A549 (cell line): ENCODE measurements around the gene IL17B. TPM values are rescaled to one million over a fixed set of nuclear protein-coding genes. Genes with fewer than 3 reads are reported as not detected.

Source experiments
- ATAC-seq, 2 experiments: fragments of 200-7000 bp in 1 of 2; fragments of >200 bp in 1 of 2; cut with Nextera tagmentation in 1 of 2; cut with Tn5 transposase in 1 of 2; 3 replicates each; pipeline versions ENCODE4 v1.8.0 to v1.9.1; 2018 to 2020; ENCODE audit warnings: mild to moderate bottlenecking in 1 of 2, moderate library complexity in 1 of 2
- CTCF ChIA-PET: fragments of 300-600 bp; sonication (Branson Sonifier 250); formaldehyde crosslinking; extraction: SDS; loops from one replicate; lab custom pipeline; 2021; ENCODE audit warnings: antibody characterized with exemption, inconsistent platforms; lab: Yijun Ruan, JAX
- POLR2A ChIA-PET: fragments of 350-600 bp; formaldehyde crosslinking; extraction: SDS; loops from one replicate; lab custom pipeline; 2021; ENCODE audit warnings: antibody characterized with exemption, inconsistent platforms; lab: Yijun Ruan, JAX
- DNase-seq, 2 experiments: peaks; one replicate each; pipeline versions ENCODE4 v3.0.0 to v3.0.0-alpha.2; 2011 to 2016; ENCODE audit warnings: low read depth in 1 of 2, low spot score in 1 of 2
- FAIRE-seq: peaks from 2 replicates; lab custom pipeline; 2011; peaks lifted over from hg19 to GRCh38; lab: Jason Lieb, UNC
- H3K27ac ChIP-seq, 2 experiments: fragments of >200 bp; sonication (Bioruptor Twin); formaldehyde crosslinking; 3 replicates each; pipeline ENCODE4 v1.5.1; 2016 to 2017
- H3K4me1 ChIP-seq: fragments of >200 bp; sonication (Bioruptor Twin); formaldehyde crosslinking; 3 replicates; pipeline ENCODE4 v1.6.1; 2016
- H3K4me2 ChIP-seq: fragments of >200 bp; sonication (Bioruptor Twin); formaldehyde crosslinking; 3 replicates; pipeline ENCODE4 v1.6.1; 2016
- H3K4me3 ChIP-seq: fragments of >200 bp; sonication (Bioruptor Twin); formaldehyde crosslinking; 3 replicates; pipeline ENCODE4 v1.5.1; 2016
- H3K9me3 ChIP-seq: fragments of >200 bp; sonication (Bioruptor Twin); formaldehyde crosslinking; 3 replicates; pipeline ENCODE4 v1.6.1; 2016
- BHLHE40 ChIP-seq: IDR thresholded peaks from 2 replicates; pipeline ENCODE4 v1.6.1; 2012; ENCODE audit warnings: low read depth, low read length, inconsistent platforms
- CBX2 ChIP-seq: fragments of 200-600 bp; sonication (generic); IDR thresholded peaks from 2 replicates; pipeline ENCODE4 v1.6.1; 2016; ENCODE audit warnings: low read depth, mild to moderate bottlenecking, borderline replicate concordance
- CBX8 ChIP-seq: fragments of 200-600 bp; sonication (generic); IDR thresholded peaks from 2 replicates; pipeline ENCODE4 v1.6.1; 2016
- CHD2 ChIP-seq: fragments of 150-350 bp; IDR thresholded peaks from 2 replicates; pipeline ENCODE4 v1.6.1; 2014; ENCODE audit warnings: low read length; ENCODE audit not compliant: partially characterized antibody
- EHMT2 ChIP-seq: fragments of 200-600 bp; sonication (generic); IDR thresholded peaks from 2 replicates; pipeline ENCODE4 v1.6.1; 2016; ENCODE audit warnings: antibody characterized with exemption, low read depth, mild to moderate bottlenecking, moderate library complexity
- FOXS1 ChIP-seq: fragments of 250-450 bp; sonication (Bioruptor Pico); IDR thresholded peaks from 2 replicates; pipeline ENCODE4 v1.5.0; 2020; ENCODE audit warnings: mild to moderate bottlenecking, moderate library complexity
- HDAC2 ChIP-seq: fragments of 200-600 bp; sonication (generic); IDR thresholded peaks from 2 replicates; pipeline ENCODE4 v1.6.1; 2016
- HOXB13 ChIP-seq: fragments of 250-450 bp; sonication (Bioruptor Pico); IDR thresholded peaks from 2 replicates; pipeline ENCODE4 v1.5.0; 2020; ENCODE audit warnings: low read depth, mild to moderate bottlenecking, moderate library complexity
- HOXB5 ChIP-seq: fragments of 250-450 bp; sonication (Bioruptor Pico); IDR thresholded peaks from 2 replicates; pipeline ENCODE4 v1.5.0; 2020; ENCODE audit warnings: mild to moderate bottlenecking, moderate library complexity
- JUN ChIP-seq, 2 experiments: fragments of >200 bp; sonication (Bioruptor Twin); formaldehyde crosslinking; IDR thresholded peaks; 2 replicates in 1 of 2; 3 replicates in 1 of 2; pipeline ENCODE4 v1.6.1; 2016 to 2017
- JUNB ChIP-seq: fragments of >200 bp; sonication (Bioruptor Twin); formaldehyde crosslinking; IDR thresholded peaks from 2 replicates; pipeline ENCODE4 v1.6.1; 2016
- KDM1A ChIP-seq: fragments of 200-600 bp; sonication (generic); IDR thresholded peaks from 2 replicates; pipeline ENCODE4 v1.6.1; 2016; ENCODE audit warnings: low read depth, mild to moderate bottlenecking
- KDM5A ChIP-seq: fragments of 200-600 bp; sonication (generic); IDR thresholded peaks from 2 replicates; pipeline ENCODE4 v1.6.1; 2016; ENCODE audit warnings: antibody characterized with exemption, mild to moderate bottlenecking
- MAZ ChIP-seq: fragments of 150-350 bp; IDR thresholded peaks from 2 replicates; pipeline ENCODE4 v1.6.1; 2014; ENCODE audit warnings: antibody characterized with exemption, low read depth, low read length, borderline replicate concordance
- RAD21 ChIP-seq, 2 experiments: fragments of >200 bp in 1 of 2; sonication (Bioruptor Twin) in 1 of 2; formaldehyde crosslinking in 1 of 2; IDR thresholded peaks in 1 of 2; conservative IDR thresholded peaks in 1 of 2; 2 replicates in 1 of 2; 3 replicates in 1 of 2; pipeline ENCODE4 v1.6.1; 2012 to 2018; ENCODE audit warnings: inconsistent platforms in 1 of 2
- TP53 ChIP-seq: fragments of 250-450 bp; sonication (Bioruptor Pico); IDR thresholded peaks from 2 replicates; pipeline ENCODE4 v1.5.0; 2021; ENCODE audit warnings: mild to moderate bottlenecking, moderate library complexity
- ZC3H11A ChIP-seq: fragments of 450-650 bp; IDR thresholded peaks from 2 replicates; pipeline ENCODE4 v1.6.1; 2014; ENCODE audit warnings: antibody characterized with exemption, mild to moderate bottlenecking
- ZFP36 ChIP-seq: fragments of 450-650 bp; IDR thresholded peaks from 2 replicates; pipeline ENCODE4 v1.6.1; 2014; ENCODE audit warnings: borderline replicate concordance; ENCODE audit not compliant: partially characterized antibody
- WGBS: methylation state at CpG from one replicate; pipeline ENCODE4 v1.1.6; 2017; ENCODE audit errors: missing lambda C conversion rate; 5-methylcytosine and 5-hydroxymethylcytosine counted together
- polyA plus RNA-seq, 4 experiments: library from polyadenylated mRNA; depleted of rRNA in 3 of 4; stranded (reverse); fragments of >200 nt; fragmentation: RNase III in 1 of 4; extraction: RNeasy Plus Mini Kit Qiagen cat#74134 plus additional on column Dnase treatment in 1 of 4; gene quantifications; 2 replicates in 3 of 4; 3 replicates in 1 of 4; pipeline ENCODE4 v1.2.3, GENCODE V29; 2011 to 2017
- TF ChIP-seq, protein P1 (sequence below): fragments of 250-450 bp; sonication (Bioruptor Pico); IDR thresholded peaks from 2 replicates; pipeline ENCODE4 v1.5.0; 2020; ENCODE audit warnings: low read depth, mild to moderate bottlenecking, moderate library complexity
- TF ChIP-seq, protein P2 (sequence below): fragments of 250-450 bp; sonication (Bioruptor Pico); IDR thresholded peaks from 2 replicates; pipeline ENCODE4 v1.5.0; 2021; ENCODE audit warnings: mild to moderate bottlenecking, moderate library complexity, borderline replicate concordance
- TF ChIP-seq, protein P3 (sequence below): fragments of >200 bp; sonication (Bioruptor Twin); formaldehyde crosslinking; IDR thresholded peaks from 3 replicates; pipeline ENCODE4 v1.5.1; 2016

IL17B gene
- polyA plus RNA-seq, 2 of the 4 experiments (the other 2 are of a cell fraction), result 0.23 TPM; not detected in 1

DNA sequence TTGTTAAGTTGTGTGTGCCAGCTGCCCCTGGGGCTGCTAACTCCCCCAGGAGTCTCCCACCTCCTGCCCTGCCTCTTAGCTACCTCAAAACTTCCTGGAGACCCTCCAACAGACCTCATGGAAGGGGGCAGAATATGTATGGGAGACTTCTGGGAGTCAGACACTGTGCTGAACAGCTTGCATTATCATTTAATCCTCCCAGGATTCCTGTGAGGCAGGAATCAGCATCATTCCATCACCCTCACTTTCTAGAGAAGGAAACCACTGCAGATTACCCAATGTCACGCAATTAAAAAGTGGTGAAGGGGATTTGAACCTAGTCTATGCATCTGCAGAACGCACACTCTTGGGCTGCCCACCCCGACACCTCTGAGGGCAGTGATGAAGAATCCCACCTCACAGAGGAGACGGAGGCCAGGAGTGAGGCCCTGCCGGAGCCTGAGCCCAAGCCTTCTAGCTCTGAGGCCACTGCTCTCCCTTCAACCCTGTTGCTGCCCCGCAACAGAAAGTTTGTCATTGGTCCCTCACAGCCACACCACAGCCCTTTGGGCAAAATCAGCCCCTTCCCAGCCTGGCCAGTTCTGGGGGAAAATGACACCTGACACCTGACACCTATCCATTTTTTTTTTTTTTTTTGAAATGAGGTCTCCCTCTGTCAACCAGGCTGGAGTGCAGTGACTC, 30.3 kb upstream of the IL17B start:
- DNase-seq (no peak), FAIRE-seq (no peak), ATAC-seq (no peak)
- WGBS, result 90% methylated on average over 6 of the region's 6 CpGs
- Histone ChIP-seq H3K4me3 (no peak overlapping the region), H3K27ac (0 out of 6 replicates have a peak overlapping the region, but pooled peaks of 1 of the 2 experiments have one; percentile 19), H3K4me2 (no peak overlapping the region), H3K9me3 (no peaks in the 10 kb centered on the region), H3K4me1 (peaks cover 32% of the 10 kb centered on the region)
- ChIA-PET CTCF (interaction anchor here (0.7 to 52.1 kb wide), 4 partner anchors 9 to 35 kb away, joined by 3 to 1709 read pairs (median 44); partner anchors contain the start of genes IL17B and PCYOX1L), POLR2A (no interaction called here)
- TF ChIP-seq, protein P1, sequence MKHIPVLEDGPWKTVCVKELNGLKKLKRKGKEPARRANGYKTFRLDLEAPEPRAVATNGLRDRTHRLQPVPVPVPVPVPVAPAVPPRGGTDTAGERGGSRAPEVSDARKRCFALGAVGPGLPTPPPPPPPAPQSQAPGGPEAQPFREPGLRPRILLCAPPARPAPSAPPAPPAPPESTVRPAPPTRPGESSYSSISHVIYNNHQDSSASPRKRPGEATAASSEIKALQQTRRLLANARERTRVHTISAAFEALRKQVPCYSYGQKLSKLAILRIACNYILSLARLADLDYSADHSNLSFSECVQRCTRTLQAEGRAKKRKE (CRISPR knock-in tag), result no peak
- no peak for TF ChIP-seq HOXB13 (CRISPR knock-in tag)
- TF ChIP-seq, protein P2, sequence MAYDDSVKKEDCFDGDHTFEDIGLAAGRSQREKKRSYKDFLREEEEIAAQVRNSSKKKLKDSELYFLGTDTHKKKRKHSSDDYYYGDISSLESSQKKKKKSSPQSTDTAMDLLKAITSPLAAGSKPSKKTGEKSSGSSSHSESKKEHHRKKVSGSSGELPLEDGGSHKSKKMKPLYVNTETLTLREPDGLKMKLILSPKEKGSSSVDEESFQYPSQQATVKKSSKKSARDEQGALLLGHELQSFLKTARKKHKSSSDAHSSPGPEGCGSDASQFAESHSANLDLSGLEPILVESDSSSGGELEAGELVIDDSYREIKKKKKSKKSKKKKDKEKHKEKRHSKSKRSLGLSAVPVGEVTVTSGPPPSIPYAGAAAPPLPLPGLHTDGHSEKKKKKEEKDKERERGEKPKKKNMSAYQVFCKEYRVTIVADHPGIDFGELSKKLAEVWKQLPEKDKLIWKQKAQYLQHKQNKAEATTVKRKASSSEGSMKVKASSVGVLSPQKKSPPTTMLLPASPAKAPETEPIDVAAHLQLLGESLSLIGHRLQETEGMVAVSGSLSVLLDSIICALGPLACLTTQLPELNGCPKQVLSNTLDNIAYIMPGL (CRISPR knock-in tag), result no peak
- no peak for TF ChIP-seq JUNB
- TF ChIP-seq ZFP36, result no peak
- no peak for TF ChIP-seq CHD2
- TF ChIP-seq FOXS1 (CRISPR knock-in tag), result no peak
- no peak for TF ChIP-seq CBX8
- TF ChIP-seq, protein P3, sequence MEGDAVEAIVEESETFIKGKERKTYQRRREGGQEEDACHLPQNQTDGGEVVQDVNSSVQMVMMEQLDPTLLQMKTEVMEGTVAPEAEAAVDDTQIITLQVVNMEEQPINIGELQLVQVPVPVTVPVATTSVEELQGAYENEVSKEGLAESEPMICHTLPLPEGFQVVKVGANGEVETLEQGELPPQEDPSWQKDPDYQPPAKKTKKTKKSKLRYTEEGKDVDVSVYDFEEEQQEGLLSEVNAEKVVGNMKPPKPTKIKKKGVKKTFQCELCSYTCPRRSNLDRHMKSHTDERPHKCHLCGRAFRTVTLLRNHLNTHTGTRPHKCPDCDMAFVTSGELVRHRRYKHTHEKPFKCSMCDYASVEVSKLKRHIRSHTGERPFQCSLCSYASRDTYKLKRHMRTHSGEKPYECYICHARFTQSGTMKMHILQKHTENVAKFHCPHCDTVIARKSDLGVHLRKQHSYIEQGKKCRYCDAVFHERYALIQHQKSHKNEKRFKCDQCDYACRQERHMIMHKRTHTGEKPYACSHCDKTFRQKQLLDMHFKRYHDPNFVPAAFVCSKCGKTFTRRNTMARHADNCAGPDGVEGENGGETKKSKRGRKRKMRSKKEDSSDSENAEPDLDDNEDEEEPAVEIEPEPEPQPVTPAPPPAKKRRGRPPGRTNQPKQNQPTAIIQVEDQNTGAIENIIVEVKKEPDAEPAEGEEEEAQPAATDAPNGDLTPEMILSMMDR, result no peak
- no peak for TF ChIP-seq ZC3H11A
- no peak for TF ChIP-seq JUN (IDR thresholded peaks at IDR 0.05)
- no peak for TF ChIP-seq TP53 (CRISPR knock-in tag)
- TF ChIP-seq KDM5A, result no peak
- no peak for TF ChIP-seq HDAC2
- no peak for TF ChIP-seq BHLHE40
- TF ChIP-seq MAZ, result no peak
- no peak for TF ChIP-seq RAD21 (conservative IDR thresholded peaks at IDR 0.05 in 1 of 2, IDR thresholded peaks at IDR 0.05 in 1 of 2)

DNA sequence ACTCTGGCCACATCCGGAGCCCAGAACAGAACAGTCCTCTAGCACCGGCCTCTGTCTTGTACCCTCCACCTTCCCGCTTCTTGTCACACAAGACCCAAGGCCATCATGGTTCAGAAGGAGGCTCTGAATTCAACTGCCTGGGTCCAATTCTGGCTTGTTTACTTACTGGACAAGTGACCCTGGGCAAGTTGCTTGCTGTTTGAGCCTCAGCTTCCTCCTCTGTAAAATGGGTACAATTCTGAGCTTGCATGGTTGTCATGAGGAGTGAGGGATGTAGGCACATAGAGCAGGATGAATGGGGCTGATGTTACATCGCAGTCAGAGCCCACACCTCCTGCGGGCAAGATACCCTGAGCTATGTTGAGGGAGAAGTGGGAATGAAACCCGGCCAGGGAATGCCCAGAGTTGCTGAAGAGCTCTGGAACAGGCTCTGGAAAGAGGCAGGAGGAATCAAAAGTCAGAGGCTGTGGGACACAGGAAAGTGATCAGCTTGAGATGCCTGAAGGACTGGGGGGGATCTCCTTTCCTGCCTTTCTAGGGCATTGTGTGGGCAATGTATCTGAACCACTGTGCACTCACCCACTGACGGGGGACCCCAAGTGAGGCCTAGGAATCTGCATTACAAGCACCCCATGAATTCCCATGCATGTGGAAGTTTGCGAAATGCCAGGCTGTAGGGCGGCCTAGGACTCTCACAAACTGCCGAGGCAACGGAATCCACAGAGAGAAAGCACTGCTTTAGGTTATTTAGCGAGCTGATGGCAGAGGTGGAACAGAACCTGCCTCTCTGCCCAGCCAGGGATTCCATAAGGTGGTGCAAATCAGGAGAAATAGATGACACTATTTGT, 29.4 kb upstream of the IL17B start:
- 83% methylated on average over 12 of the region's 12 CpGs for WGBS
- peak overlapping the region in 1 of 2 experiments; percentile 82; a peak in 2 of 6 replicates for H3K27ac ChIP-seq
- POLR2A ChIA-PET, result no interaction called here
- H3K4me2 ChIP-seq, result no peak overlapping the region
- no peak for ATAC-seq
- CTCF ChIA-PET, result interaction anchor here (0.7 to 52.1 kb wide), 7 partner anchors 8 to 156 kb away, joined by 3 to 1709 read pairs (median 3); partner anchors contain the start of genes IL17B and PCYOX1L
- no peak for FAIRE-seq
- H3K4me1 ChIP-seq, result peaks cover 39% of the 10 kb centered on the region
- no peak overlapping the region for H3K4me3 ChIP-seq
- no peaks in the 10 kb centered on the region for H3K9me3 ChIP-seq
- no peak for DNase-seq
- TF ChIP-seq EHMT2 (no peak), MAZ (no peak), KDM1A (peak; percentile 76; the same call in 1 of the 2 replicates), HOXB13 (CRISPR knock-in tag) (no peak), BHLHE40 (no peak), CBX2 (no peak), HOXB5 (CRISPR knock-in tag) (no peak)
